T follicular helper cell (primary cell): ENCODE results near the gene ICA1L.

Experiments used
- DNase-seq: peaks from one replicate; pipeline ENCODE4 v3.0.0-alpha.2; 2020; ENCODE audit warnings: low read depth

Gene ICA1L

DNA sequence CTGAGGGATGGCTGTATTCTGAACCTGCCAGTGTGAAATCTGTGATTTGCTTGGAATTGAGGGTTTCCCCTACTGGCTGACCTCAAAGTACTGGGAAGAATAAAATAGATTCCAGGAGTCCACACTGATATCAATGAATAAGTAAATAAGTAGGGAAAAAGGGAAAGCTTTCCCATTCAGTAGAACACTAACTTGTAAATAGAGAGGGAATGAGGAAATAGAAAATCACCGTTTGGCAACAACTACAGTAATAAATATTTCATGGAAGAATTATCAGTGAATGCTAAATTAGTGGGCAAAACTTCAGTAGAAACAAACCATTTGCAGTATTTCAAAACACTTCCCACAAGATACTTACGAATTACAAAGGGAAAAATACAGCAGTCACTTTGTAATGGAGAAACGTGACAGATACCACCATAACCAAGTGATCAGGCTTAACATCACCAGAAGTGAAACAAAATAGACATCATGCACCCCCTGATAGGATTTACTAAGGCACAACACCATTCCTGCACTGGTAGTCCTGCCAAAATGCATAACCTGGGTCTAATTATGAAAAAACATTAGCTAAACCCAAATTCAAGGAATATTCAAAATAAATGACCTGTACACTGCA is 88.5 kb downstream of the ICA1L start:
- DNase-seq = no peak

DNA sequence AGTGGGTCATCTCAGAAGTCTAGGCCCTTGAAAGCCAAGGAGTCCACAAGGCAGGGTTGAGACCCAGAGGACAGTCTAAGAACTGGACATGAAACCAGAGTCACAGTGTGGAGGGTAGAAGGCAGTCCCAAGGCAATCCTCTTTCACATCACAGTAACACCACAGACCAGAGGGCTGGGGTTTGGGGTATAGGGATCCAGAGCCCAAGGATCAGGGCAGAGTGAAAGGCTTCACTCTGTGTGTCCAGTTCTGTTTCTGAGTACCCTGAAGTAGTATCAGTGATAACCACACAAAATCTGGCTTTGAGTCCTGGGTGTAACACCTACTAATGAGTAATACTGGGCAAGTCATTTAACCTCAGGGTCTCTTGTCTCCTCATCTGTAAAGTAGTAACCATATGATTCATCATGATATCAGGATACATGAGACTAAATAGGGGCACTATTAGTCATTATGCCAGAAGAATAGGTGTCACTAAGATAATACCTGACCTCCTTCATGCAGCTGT is 91.0 kb downstream of the ICA1L start:
- DNase-seq = no peak

DNA sequence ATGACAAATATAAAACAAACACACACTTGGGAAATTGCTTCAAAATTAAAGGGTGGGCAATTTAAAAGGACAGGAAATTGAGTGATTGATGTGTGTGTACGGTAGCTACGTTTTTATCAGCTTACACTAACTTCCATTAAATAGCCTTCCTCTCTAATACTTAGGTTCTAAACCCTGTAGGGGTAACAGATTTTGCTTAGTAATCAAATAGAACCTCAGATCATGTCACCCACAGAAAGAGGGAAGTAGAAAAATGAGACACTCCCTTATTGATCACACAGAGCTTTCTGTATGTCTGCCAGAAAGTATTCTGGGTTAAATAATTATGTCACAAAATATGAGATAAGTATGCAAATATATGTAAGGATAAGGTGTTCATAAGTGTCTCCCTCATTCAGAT is 93.3 kb downstream of the ICA1L start:
- DNase-seq = no peak

DNA sequence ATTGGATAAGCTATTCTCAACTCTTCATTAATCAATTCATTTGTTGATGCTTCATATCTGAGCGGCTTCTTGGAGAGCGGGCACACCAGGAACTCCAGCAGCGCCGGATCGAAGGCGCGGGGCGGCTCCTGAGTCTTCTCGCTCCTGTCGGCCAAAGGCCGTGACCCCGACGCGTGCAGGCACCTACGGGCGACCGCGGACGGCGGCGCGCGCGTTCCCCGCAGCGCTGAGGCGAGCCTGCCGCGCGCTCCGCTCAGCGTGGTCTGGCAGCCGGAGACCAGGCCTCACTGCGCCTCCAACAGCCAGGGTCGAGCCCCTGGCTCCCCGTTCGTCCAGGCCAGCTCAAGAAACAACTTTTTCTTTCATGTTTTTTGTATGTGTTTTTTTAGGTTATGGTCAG is 97.5 kb downstream of the ICA1L start:
- no peak for DNase-seq

DNA sequence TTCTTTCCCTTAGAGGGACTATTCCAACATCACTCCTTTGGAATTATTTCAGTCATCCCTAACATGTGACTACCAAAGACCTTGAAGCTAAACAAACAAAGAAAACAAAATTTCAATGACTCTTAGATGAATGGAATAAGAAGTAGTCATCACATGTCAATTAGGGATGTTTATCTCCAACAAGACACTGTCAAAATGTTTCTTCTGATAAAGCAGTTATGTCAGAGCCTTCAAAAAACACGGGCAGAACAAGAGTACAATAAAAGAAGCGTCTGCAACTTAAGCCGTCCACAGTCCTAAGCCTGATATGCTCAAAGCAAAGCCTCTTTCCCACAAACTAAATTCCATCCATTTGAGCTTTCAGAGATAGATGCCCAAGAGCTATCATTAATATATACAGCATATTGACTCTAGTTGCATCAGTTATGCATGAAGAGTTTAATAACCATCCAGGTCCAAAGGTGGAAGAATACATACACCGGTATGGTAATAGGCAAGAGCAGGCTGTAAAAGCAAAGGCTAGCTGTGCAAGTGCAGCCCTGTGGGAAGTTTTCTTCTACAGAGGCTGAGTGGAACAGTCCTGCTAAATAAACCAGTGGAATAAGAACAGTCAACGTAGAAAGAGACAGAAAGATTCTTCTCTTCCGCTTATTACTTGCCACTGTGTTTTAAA is 98.1 kb downstream of the ICA1L start:
- no peak for DNase-seq

DNA sequence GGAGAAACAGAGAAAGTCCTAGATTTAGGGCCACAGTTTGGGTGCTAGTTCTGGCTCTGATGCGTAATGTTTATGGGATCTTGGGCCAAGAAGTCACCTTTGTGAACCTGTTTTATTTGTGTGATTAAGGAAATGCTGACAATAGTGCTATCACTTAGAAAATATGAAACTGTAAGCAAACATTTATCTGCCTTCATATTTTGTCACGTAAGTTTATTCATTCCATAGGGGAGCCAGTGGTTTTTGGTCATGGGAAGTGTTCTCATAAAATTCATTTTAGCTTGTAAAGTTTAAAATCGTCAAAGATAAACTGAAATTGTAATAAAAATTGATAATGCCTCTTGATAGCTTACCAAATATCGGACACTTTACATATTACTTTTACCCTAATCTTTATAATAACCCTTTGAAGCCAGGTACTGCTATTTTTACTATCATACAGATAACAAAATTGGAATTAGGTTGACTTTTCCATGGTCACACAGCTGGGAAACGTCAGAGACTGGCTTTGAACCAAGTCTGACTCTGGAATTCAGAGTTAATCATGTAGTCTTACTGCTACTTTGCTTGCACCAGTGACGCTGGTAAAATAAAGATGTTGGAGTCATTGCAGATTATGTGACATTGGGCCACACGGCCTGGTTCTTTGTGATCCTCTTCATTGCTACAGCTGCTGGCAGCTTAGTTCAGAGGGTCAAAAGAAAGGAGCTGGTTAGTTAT is 99.7 kb downstream of the ICA1L start:
- no peak for DNase-seq

DNA sequence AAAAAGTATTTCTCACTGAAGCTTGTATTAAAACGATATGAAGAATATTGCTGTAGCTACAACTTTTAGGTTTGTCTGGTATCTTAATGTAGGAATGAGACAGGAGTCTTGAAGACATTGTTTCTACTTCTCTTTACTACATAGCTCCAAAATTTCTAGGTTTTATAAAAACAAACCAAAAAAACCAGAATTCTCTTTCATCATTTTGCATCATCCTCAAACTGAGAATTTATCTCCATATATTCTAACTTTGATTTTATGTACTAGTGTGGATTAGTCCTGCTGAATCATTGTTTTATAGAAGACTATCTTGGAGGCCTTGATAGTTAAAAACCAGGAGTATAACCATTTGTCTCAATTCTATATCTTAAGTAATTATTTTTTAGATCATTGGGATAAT is 100.2 kb downstream of the ICA1L start:
- no peak for DNase-seq

DNA sequence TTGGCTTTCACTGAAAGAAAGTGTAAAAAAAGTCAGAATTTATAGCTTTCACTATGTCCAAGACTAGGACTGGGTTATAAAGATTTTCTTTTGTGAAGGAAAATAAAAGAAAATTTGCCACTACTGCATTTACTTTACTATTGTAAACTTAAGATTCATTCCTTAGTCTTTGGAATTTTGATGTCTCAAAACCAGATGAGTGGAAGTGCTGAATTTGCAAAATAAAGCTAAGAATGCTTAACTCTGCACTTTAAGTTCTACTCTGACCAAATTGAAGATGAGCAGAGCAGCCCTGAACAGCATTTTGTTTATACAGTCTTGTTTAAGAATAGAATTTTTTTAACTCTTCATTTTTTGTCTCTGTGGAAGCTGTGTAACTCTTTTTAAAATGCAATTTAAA is 102.4 kb downstream of the ICA1L start:
- DNase-seq = no peak

DNA sequence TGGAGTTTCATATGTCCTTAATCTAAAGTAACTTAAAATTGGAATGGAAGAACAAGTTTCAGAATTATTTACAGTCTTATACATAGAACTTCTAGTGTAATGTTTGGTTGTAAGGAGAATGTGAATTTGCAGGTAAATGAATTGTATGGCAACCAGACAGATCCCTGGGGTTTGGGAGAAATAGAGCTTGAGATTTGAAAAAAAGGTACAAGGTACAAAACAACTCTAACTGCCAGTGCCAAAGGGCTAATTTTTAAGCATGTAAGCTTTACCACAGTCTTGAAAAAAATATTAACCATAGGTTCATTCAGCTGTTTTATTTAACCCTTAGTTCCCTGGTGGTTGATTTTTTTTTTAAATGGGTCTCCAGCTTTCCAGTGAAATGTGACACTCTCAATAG is 103.3 kb downstream of the ICA1L start:
- no peak for DNase-seq

DNA sequence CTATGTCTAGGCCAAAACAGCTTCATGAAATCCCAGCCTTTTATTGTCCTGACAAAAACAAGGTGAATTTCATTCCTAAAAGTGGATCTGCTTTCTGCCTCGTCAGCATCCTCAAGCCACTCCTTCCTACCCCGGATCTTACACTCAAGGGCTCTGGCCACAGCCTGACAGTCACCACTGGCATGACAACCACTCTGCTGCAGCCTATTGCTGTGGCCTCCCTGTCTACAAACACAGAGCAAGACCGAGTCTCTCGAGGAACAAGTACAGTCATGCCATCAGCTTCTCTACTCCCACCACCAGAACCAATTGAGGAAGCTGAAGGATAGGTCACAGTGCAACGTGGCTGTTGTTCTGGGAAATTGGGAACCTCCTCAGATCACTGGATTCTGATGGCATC is 106.1 kb downstream of the ICA1L start:
- DNase-seq = no peak

DNA sequence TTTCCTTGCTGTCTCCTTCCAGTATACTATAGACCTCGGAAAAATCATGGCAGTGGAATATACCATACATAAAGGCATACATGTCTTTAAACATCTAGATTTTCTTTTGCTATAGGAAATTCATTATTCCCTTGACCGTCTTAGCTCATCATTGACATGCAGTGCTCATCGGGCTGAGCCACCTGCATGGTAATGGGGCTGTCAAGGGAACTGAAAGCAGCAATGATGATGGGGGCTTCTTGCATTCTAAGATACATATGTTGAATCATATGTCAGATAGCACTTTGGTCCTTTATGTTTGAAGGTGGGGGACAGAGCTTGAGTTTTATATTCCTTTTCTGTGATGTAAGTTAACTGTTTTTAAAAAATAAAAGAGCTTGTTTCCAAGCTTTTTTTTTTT is 106.6 kb downstream of the ICA1L start:
- DNase-seq = no peak

DNA sequence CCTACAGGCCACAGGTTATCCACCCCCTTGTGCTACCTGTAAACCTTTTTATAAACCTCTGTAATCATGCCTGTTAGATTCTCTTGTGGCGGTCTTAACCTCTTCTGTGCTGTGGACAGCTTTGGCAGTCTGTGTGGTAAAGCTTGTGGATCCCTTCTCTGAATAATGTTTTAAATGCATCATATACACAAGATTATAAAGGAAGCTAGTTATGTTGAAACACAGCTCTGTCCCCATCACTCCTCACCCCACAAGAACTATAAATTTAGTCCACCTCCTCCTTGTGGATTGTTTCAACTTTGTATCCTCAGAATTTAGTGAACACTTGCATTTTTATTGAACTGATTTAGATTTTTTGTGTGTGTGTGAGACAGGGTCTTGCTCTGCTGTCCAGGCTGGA is 107.7 kb downstream of the ICA1L start:
- DNase-seq = no peak

DNA sequence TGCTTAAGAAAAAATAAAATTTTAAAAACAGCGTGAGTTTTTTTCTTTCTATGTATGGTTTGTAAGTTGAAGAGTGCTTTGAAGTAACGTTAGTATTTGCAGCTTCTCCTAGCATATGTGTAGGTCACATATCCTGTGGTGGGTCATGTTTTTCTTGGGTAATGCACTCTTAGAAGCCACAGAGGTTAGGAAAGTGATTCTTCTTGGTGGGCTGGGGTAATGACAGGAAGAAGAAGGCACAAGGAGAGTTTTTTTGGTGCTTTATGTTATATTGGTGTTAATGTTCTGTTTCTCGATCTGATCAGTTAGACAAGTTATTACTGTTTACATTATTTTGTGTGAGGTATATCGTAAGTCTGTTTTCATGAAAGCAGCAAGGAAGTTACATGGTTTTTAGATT is 109.0 kb downstream of the ICA1L start:
- no peak for DNase-seq

DNA sequence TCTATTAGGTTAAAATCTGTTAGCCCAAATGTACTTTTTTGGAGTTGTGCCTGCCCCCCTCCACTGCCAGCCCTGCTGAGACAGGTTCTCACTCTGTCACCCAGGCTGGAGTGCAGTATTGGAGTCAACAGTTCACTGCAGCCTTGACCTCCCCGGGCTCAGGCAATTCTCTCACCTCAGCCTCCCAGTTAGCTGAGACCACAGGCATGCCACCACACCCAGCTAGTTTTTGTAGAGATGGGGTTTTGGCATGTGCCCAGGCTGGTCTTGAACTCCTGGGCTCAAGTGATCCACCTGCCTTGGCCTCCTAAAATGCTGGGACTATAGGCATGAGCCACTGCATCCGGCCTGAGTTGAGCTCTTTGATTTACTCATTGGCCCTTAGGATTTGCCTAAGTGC is 110.7 kb downstream of the ICA1L start:
- no peak for DNase-seq

DNA sequence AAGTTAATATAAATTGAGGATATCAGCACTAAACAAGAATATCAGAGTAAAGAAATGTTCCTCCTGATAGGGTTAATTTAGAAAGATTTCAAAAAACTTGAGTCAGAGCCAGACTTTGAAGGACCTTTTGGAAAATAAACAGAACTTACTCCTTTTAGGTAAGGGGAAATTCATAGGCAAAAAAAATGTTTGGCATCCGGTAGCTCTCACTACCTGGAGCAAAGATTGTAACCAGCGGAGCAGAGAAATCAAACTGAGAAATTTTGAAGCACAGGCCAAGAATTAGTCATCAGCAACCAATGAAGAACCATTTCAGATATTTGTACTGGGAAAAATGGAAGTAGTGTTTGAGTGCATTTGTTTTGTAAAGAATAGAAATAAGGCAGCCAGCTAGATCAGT is 113.0 kb downstream of the ICA1L start:
- no peak for DNase-seq

DNA sequence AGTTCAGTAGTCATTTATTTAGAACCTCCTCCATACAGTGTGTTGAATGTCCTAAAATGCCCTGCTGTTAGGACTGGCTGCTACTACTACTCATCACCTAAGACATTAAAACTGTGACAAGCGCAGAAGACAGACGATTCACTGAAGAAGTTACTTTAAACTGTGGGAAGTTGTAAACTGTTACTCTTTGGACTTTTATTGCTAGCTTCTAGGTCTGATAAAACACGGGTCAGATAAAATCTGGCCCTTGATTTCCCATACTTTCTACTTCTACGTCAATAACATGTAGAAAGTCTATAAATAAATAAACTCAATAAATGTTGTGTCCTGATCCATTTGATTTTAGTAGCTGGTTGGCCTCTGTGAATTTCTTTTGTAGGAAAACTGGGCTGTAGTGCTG is 113.4 kb downstream of the ICA1L start:
- DNase-seq = no peak

DNA sequence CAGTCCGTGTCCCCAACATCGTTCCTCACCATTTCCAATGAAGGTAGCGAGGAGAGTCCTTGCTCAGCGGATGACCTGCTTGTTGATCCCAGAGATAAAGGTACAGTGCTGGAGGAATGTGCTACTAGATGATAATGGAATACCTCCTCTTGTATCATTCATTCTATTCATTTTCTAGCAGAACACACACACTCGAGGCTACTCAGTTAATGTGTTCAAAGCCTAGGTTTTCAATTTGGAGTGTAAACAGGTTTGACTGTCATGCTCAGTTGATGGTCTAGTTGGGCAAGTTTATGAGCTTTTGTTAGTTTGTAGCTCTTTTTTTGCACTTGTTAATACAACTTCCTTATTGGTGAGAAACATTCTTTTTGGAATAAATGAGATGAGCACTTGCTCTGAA is 114.2 kb downstream of the ICA1L start:
- no peak for DNase-seq

DNA sequence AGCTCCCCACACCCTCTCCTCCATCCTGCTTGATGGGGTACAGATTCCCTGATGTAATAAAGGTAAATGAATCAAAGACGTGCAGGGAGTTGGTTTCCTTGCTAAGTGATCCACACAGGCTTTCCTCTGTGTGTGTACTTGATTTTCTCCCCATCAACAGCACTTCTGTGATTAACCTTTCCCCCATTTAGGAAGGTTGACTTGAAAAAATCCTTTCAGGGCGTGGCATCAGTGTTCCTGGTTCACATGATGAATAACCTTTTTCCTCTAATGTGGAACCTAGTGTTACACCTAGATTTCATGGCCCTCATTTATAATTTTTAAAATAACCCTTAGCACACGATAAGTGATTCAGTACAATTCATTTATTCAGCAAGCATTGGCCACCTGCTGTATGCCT is 115.0 kb downstream of the ICA1L start:
- DNase-seq = no peak

DNA sequence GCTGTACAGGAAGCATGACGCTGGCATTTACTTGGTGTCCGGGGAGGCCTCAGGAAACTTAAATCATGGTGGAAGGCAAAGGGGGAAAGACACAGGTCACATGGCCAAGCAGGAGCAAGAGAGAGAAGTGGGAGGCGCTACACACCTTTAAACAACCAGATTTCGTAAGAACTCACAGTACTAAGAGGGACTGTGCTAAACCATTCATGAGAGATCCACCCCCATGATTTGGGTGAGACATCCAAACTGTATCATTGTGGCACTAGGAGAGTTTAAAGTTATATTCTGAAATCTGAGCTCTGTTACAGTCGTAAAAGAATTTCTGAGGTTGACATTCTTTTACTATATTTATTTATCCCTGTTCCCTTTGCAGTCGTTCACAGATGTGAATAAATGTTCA is 116.6 kb downstream of the ICA1L start:
- DNase-seq = no peak

DNA sequence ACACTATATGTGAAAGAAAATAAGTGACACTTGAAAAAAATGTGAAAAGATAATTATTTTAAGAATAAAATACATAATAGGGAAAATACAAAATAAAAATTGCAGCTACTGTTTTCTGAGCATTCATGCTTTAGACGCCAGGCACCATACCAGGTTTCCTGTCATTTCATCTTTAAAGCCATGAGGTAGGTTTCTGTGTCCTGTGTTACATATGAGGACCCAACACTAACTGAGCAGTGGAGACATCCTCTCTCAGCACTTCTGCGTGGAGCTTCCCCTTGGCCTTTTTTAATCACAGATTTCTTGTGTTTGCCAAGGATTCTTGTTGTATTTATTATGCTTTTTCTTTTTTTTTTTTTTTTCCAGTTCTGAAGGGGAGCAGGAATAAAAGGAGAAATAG is 119.5 kb downstream of the ICA1L start:
- DNase-seq = no peak

DNA sequence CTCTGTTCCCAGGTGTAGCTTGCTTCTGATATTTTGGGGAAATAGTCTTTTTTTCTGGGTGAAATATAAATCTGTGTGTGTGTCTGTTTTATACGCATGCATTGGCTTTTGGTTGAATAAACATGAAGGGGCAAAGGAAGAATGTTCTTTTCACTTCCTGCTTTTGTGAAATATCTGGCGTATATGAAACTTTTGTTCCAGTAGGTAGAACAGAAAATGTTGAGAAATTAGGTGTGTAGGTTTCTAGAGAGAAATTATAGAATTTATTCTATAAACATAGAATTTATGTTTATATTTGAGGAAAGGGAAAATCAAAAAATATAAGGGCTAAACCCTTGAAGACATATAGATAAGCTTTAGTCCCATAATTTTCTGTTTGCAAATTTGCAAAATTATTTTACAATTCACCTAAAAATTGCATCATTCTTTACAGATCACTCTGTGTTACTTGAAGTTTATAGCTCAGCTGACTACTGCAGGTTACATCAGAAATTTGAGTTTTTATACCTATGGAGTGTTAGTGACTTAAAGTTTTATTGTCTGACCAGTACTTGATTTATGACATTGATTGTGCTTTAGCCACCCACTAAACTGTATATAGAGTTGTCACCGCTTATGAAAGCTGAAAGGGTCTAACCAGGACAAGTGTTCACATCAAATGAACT is 120.7 kb downstream of the ICA1L start:
- no peak for DNase-seq

DNA sequence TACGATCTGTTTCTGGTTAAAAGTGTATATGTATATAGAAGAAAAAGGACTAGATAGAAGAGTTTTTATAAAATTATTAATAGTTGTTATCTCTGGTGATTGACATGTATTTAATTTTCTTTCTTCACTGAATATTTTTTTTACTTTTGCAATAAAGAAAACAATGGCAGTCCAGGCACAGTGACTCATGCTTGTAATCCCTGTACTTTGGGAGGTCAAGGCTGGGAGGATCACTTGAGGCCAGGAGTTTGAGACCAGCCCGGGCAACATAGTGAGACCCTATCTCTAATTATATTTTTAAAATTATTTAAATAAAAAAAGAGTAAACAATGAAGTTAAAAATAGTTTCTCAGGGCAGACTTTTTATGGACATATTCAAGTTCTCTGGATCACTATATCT is 122.1 kb downstream of the ICA1L start:
- DNase-seq = no peak

DNA sequence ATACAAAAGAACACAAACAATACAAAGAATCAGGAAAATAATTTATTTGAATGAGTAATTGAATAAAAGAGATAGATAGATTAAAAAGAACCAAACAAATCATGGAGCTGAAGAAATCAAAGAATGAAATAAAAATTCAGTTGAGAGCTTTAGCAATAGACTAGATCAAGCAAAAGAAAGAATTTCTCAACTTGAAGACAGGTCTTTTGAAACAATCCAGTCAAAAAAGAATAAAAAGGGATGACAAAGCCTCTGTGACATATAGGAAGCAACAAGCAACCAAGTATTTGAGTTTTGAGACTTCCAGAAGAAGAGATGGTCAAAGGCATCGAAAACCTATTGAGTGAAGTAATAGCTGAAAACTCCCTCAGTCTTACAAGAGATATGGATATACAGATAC is 128.0 kb downstream of the ICA1L start:
- no peak for DNase-seq
